Panc1 (cell line): Measurements from ENCODE around the gene CCSAP. TPM values are rescaled to one million over a fixed set of nuclear protein-coding genes. Genes with fewer than 3 reads are reported as not detected.

Experiments used
- ATAC-seq: fragments of 200-7000 bp; cut with Tn5 transposase; 2 replicates; pipeline ENCODE4 v1.9.1; 2020; ENCODE audit warnings: mild to moderate bottlenecking, moderate library complexity
- BruUV-seq: library from RNA; stranded (reverse); fragments of 400-500 nt; replicated peaks from 2 replicates; lab custom pipeline; 2021; lab: Mats Ljungman, UMichigan
- CTCF ChIA-PET: fragments of 300-600 bp; sonication (Branson Sonifier 250); formaldehyde crosslinking; loops from one replicate; lab custom pipeline; 2022; ENCODE audit warnings: antibody characterized with exemption; lab: Charles Lee
- POLR2A ChIA-PET: fragments of 300-600 bp; sonication (Branson Sonifier 250); formaldehyde crosslinking; loops from one replicate; lab custom pipeline; 2022; ENCODE audit warnings: antibody characterized with exemption; lab: Charles Lee
- DNase-seq: peaks from one replicate; pipeline ENCODE4 v3.0.0-alpha.2; 2010; ENCODE audit warnings: low read depth, low spot score
- H3K27ac ChIP-seq: 2 replicates; pipeline ENCODE4 v1.5.1; 2011; ENCODE audit warnings: mild to moderate bottlenecking, low read length, inconsistent platforms
- H3K27me3 ChIP-seq: fragments of 200-500 bp; sonication (Bioruptor generic); 2 replicates; pipeline ENCODE4 v1.6.0; 2014; ENCODE audit warnings: low read length, inconsistent platforms; ENCODE audit not compliant: control insufficient read depth, insufficient read depth
- H3K36me3 ChIP-seq: fragments of 200-500 bp; sonication (Bioruptor generic); 2 replicates; pipeline ENCODE4 v1.5.1; 2014; ENCODE audit warnings: inconsistent platforms, mild to moderate bottlenecking, low read length, moderate library complexity; ENCODE audit not compliant: control insufficient read depth, insufficient read depth
- H3K4me1 ChIP-seq: 2 replicates; pipeline ENCODE4 v1.5.1; 2011; ENCODE audit warnings: inconsistent platforms, mild to moderate bottlenecking, low read length, moderate library complexity; ENCODE audit not compliant: control insufficient read depth, insufficient read depth
- H3K4me3 ChIP-seq, 2 experiments: 2 replicates each; pipeline ENCODE4 v1.5.1; 2011 to 2012; ENCODE audit warnings: low read depth in 2 of 2, low read length in 2 of 2, mild to moderate bottlenecking in 2 of 2, inconsistent platforms in 1 of 2, moderate library complexity in 1 of 2
- H3K9me3 ChIP-seq: fragments of 200-500 bp; sonication (Bioruptor generic); 2 replicates; pipeline ENCODE4 v1.5.1; 2014; ENCODE audit warnings: low read depth, mild to moderate bottlenecking, inconsistent platforms, low read length, moderate library complexity; ENCODE audit not compliant: control insufficient read depth, insufficient read depth
- CTCF ChIP-seq: fragments of 450-650 bp; IDR thresholded peaks from 2 replicates; pipeline ENCODE4 v1.5.1; 2017; ENCODE audit warnings: mild to moderate bottlenecking
- POLR2AphosphoS5 ChIP-seq: IDR thresholded peaks from 2 replicates; pipeline ENCODE4 v1.6.1; 2012; ENCODE audit warnings: mild to moderate bottlenecking, low read depth, low read length, moderate library complexity
- REST ChIP-seq, 2 experiments: IDR thresholded peaks; 2 replicates each; pipeline ENCODE4 v1.6.1; 2011 to 2012; ENCODE audit warnings: low read depth in 2 of 2, control low read depth in 1 of 2, low read length in 1 of 2, mild to moderate bottlenecking in 1 of 2, moderate library complexity in 1 of 2; ENCODE audit not compliant: insufficient read depth in 1 of 2
- SIN3A ChIP-seq: IDR thresholded peaks from 2 replicates; pipeline ENCODE4 v1.6.1; 2012; ENCODE audit warnings: low read depth, mild to moderate bottlenecking, low read length, moderate library complexity, borderline replicate concordance; ENCODE audit not compliant: insufficient read depth
- TCF7L2 ChIP-seq: IDR thresholded peaks from 2 replicates; pipeline ENCODE4 v1.6.1; 2011; ENCODE audit warnings: mild to moderate bottlenecking, low read depth, low read length, inconsistent platforms
- in situ Hi-C: cut with HindIII; loops from 2 replicates; pipeline ENCODE4 v1.10.0; 2016; ENCODE audit warnings: low sequenced_read_pairs, low pct_unique_long_range_greater_than_20kb
- intact Hi-C: fragments of 100-400 bp; cut with micrococcal nuclease; formaldehyde crosslinking; loops from one replicate; pipeline ENCODE4 v1.10.0; 2022; ENCODE audit not compliant: unreplicated experiment
- total RNA-seq: library from RNA; stranded (reverse); gene quantifications from one replicate; pipeline ENCODE4 v1.2.1, GENCODE V29; 2021; ENCODE audit not compliant: unreplicated experiment

CCSAP gene
- total RNA-seq, 1 experiment from 2014 or later: 11.6 TPM

DNA sequence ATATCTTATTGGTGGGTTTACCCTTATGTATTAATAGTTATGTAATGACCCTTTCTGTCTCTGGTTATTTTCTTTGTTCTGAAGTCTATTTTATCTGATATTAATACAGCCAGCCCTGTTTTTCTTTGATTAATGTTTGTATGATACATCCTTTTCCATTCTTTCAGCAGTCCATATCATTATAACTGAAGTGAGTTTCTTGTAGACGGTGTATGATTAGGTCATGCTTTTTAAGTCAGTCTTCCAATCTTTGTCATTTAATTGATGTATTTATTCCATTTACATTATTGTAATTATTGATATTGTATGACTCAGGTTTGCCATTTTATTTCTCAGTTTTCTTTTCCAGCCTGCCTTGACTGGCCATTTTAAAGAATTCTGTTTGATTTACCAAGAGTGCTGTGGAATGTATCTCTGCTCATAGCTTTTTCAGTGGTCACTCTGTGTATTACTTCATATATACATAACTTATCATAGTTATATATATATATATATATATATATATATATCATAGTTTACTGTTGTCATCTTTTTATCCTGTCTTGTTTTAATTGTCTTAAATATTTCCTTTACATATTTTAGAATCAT is 61.4 kb downstream of the CCSAP start:
- no peak for ATAC-seq
- no peak for TF ChIP-seq POLR2AphosphoS5
- TF ChIP-seq CTCF: no peak
- TF ChIP-seq SIN3A: no peak
- TF ChIP-seq REST (IDR thresholded peaks at IDR 0.05; ENCODE audit: insufficient read depth in 1 of 2, low read depth in 2 of 2, low read length in 1 of 2): no peak
- no peak for TF ChIP-seq TCF7L2
- Histone ChIP-seq H3K4me3 (no peak overlapping the region), H3K36me3 (no peaks in the 10 kb centered on the region; the same call in 1 of the 2 replicates), H3K27me3 (no peaks in the 10 kb centered on the region), H3K9me3 (peaks cover 8% of the 10 kb centered on the region; the same call in 1 of the 2 replicates), H3K4me1 (no peaks in the 10 kb centered on the region; the same call in 1 of the 2 replicates), H3K27ac (no peak overlapping the region)
- POLR2A ChIA-PET: no interaction called here
- CTCF ChIA-PET: no interaction called here
- in situ Hi-C loops (no loop called here), intact Hi-C loops (no loop called here)
- DNase-seq: no peak
- BruUV-seq: no TSS peak

GRCh38 chr1:229280921-229281320 is 61.9 kb downstream of the CCSAP start:
- ChIA-PET POLR2A (no interaction called here), CTCF (no interaction called here)

More at GRCh38 chr1:229280921-229281320, 61.9 kb downstream of the CCSAP start:
- no peak for DNase-seq
- no peak for TF ChIP-seq TCF7L2
- no peak for TF ChIP-seq SIN3A
- TF ChIP-seq REST (IDR thresholded peaks at IDR 0.05; ENCODE audit: insufficient read depth in 1 of 2, low read depth in 2 of 2, low read length in 1 of 2): no peak
- intact Hi-C loops: no loop called here
- ATAC-seq: no peak
- Histone ChIP-seq H3K27ac (no peak overlapping the region), H3K36me3 (no peaks in the 10 kb centered on the region; the same call in 1 of the 2 replicates), H3K27me3 (no peaks in the 10 kb centered on the region), H3K4me1 (no peaks in the 10 kb centered on the region; the same call in 1 of the 2 replicates), H3K4me3 (no peak overlapping the region), H3K9me3 (peaks cover 8% of the 10 kb centered on the region; the same call in 1 of the 2 replicates)
- no TSS peak for BruUV-seq
- in situ Hi-C loops: no loop called here
